Mesenchymal stem cell (in vitro differentiated cells and primary cell): ENCODE data around the gene CEP350.

Experiments used
- DNase-seq: peaks from one replicate; pipeline ENCODE4 v3.0.0-alpha.2; 2013
- H2AFZ ChIP-seq: one replicate; pipeline ENCODE4 v1.6.1; 2013; ENCODE audit warnings: low read depth, mild to moderate bottlenecking, control low read depth, inconsistent platforms, low read length, moderate library complexity
- H2AK5ac ChIP-seq: 2 replicates; pipeline ENCODE4 v1.6.1; 2013; ENCODE audit warnings: low read length, moderate library complexity, mild to moderate bottlenecking, inconsistent platforms; ENCODE audit not compliant: severe bottlenecking
- H2BK120ac ChIP-seq: one replicate; pipeline ENCODE4 v1.6.1; 2013; ENCODE audit warnings: low read depth, mild to moderate bottlenecking, inconsistent platforms, low read length, moderate library complexity
- H2BK12ac ChIP-seq, 2 experiments: one replicate each; pipeline ENCODE4 v1.6.1; 2013; ENCODE audit warnings: inconsistent platforms in 2 of 2, low read length in 2 of 2, mild to moderate bottlenecking in 2 of 2, moderate library complexity in 2 of 2, control low read depth in 1 of 2
- H2BK15ac ChIP-seq: one replicate; pipeline ENCODE4 v1.6.1; 2013; ENCODE audit warnings: mild to moderate bottlenecking, low read depth, inconsistent platforms; ENCODE audit not compliant: poor library complexity, severe bottlenecking
- H2BK5ac ChIP-seq: 2 replicates; pipeline ENCODE4 v1.6.1; 2013; ENCODE audit warnings: low read depth, mild to moderate bottlenecking, low read length, control low read depth, inconsistent platforms; ENCODE audit not compliant: poor library complexity, severe bottlenecking
- H3K14ac ChIP-seq, 2 experiments: one replicate each; pipeline ENCODE4 v1.6.1; 2013; ENCODE audit warnings: inconsistent platforms in 2 of 2, low read length in 2 of 2, control low read depth in 1 of 2, mild to moderate bottlenecking in 1 of 2, moderate library complexity in 1 of 2
- H3K18ac ChIP-seq, 2 experiments: one replicate each; pipeline ENCODE4 v1.6.1; 2013; ENCODE audit warnings: inconsistent platforms in 2 of 2, low read length in 2 of 2, control low read depth in 1 of 2, low read depth in 1 of 2, mild to moderate bottlenecking in 1 of 2
- H3K23ac ChIP-seq, 2 experiments: one replicate each; pipeline ENCODE4 v1.6.1; 2013; ENCODE audit warnings: inconsistent platforms in 2 of 2, low read length in 2 of 2, mild to moderate bottlenecking in 2 of 2, moderate library complexity in 2 of 2, control low read depth in 1 of 2
- H3K27ac ChIP-seq: 2 replicates; pipeline ENCODE4 v1.5.1; 2013; ENCODE audit warnings: mild to moderate bottlenecking, moderate library complexity, low read length, control low read depth, inconsistent platforms; ENCODE audit not compliant: poor library complexity, severe bottlenecking
- H3K27me3 ChIP-seq, 2 experiments: 2 replicates each; pipeline versions ENCODE4 v1.6.1 to v1.7.0; 2013; ENCODE audit warnings: low read length in 2 of 2, mild to moderate bottlenecking in 2 of 2, moderate library complexity in 2 of 2, control low read depth in 1 of 2, inconsistent platforms in 1 of 2; ENCODE audit not compliant: control insufficient read depth in 1 of 2, insufficient read depth in 1 of 2
- H3K36me3 ChIP-seq, 2 experiments: 2 replicates each; pipeline versions ENCODE4 v1.6.1 to v1.7.0; 2013; ENCODE audit warnings: low read length in 2 of 2, control low read depth in 1 of 2, inconsistent platforms in 1 of 2, low read depth in 1 of 2, mild to moderate bottlenecking in 1 of 2; ENCODE audit not compliant: insufficient read depth in 2 of 2, control insufficient read depth in 1 of 2
- H3K4ac ChIP-seq, 2 experiments: one replicate each; pipeline ENCODE4 v1.6.1; 2013; ENCODE audit warnings: inconsistent platforms in 2 of 2, low read length in 2 of 2, mild to moderate bottlenecking in 2 of 2, moderate library complexity in 2 of 2, control low read depth in 1 of 2, low read depth in 1 of 2
- H3K4me1 ChIP-seq: 2 replicates; pipeline ENCODE4 v1.6.1; 2013; ENCODE audit warnings: low read depth, low read length, control low read depth; ENCODE audit not compliant: control insufficient read depth, insufficient read depth
- H3K4me2 ChIP-seq: 2 replicates; pipeline ENCODE4 v1.6.1; 2013; ENCODE audit warnings: low read length, mild to moderate bottlenecking, inconsistent platforms; ENCODE audit not compliant: poor library complexity, severe bottlenecking
- H3K4me3 ChIP-seq, 2 experiments: 2 replicates each; pipeline versions ENCODE4 v1.5.1 to v1.7.0; 2013; ENCODE audit warnings: low read length in 2 of 2, mild to moderate bottlenecking in 2 of 2, control low read depth in 1 of 2, low read depth in 1 of 2; ENCODE audit not compliant: insufficient read depth in 1 of 2
- H3K79me1 ChIP-seq: replicated peaks from 2 replicates; pipeline ENCODE4 v1.6.1; 2013; ENCODE audit warnings: mild to moderate bottlenecking, control low read depth, low read length, inconsistent platforms; ENCODE audit not compliant: poor library complexity, severe bottlenecking
- H3K9ac ChIP-seq: 2 replicates; pipeline ENCODE4 v1.7.0; 2013; ENCODE audit warnings: mild to moderate bottlenecking, low read length, moderate library complexity
- H3K9me3 ChIP-seq: 2 replicates; pipeline ENCODE4 v1.7.0; 2013; ENCODE audit warnings: mild to moderate bottlenecking, low read length; ENCODE audit not compliant: control insufficient read depth
- H4K8ac ChIP-seq: one replicate; pipeline ENCODE4 v1.6.1; 2013; ENCODE audit warnings: inconsistent platforms, mild to moderate bottlenecking, low read length, moderate library complexity
- H4K91ac ChIP-seq: one replicate; pipeline ENCODE4 v1.6.1; 2013; ENCODE audit warnings: mild to moderate bottlenecking, low read length, inconsistent platforms
- WGBS: methylation state at CpG from one replicate; pipeline ENCODE4 v1.1.7; 2013; ENCODE audit warnings: mixed read lengths; 5-methylcytosine and 5-hydroxymethylcytosine counted together

The CEP350 gene

GRCh38 chr1:179995576-179995975, 41.0 kb downstream of the CEP350 start:
- no peak overlapping the region for H2BK5ac ChIP-seq
- H3K79me1 ChIP-seq, result peaks cover 3% of the 10 kb centered on the region
- no peak overlapping the region for H3K4me3 ChIP-seq
- H4K91ac ChIP-seq, result no peak overlapping the region
- peaks cover 3 to 58% of the 10 kb centered on the region in 2 experiments for H3K36me3 ChIP-seq
- H3K4me2 ChIP-seq, result no peak overlapping the region
- H3K9ac ChIP-seq, result no peak overlapping the region
- H3K14ac ChIP-seq, result no peak overlapping the region
- no peak overlapping the region for H2BK15ac ChIP-seq
- H3K4ac ChIP-seq, result no peak overlapping the region
- WGBS, result no CpG with 5 or more reads among the region's 1 CpG
- no peak overlapping the region for H3K23ac ChIP-seq
- no peak overlapping the region for H3K18ac ChIP-seq
- no peaks in the 10 kb centered on the region for H3K27me3 ChIP-seq
- no peak overlapping the region for H2BK12ac ChIP-seq
- no peak overlapping the region for H2AFZ ChIP-seq
- DNase-seq, result no peak
- no peaks in the 10 kb centered on the region for H3K4me1 ChIP-seq
- no peak overlapping the region for H4K8ac ChIP-seq
- H2AK5ac ChIP-seq, result no peak overlapping the region
- H3K9me3 ChIP-seq, result no peaks in the 10 kb centered on the region
- no peak overlapping the region for H3K27ac ChIP-seq
- no peak overlapping the region for H2BK120ac ChIP-seq

DNA sequence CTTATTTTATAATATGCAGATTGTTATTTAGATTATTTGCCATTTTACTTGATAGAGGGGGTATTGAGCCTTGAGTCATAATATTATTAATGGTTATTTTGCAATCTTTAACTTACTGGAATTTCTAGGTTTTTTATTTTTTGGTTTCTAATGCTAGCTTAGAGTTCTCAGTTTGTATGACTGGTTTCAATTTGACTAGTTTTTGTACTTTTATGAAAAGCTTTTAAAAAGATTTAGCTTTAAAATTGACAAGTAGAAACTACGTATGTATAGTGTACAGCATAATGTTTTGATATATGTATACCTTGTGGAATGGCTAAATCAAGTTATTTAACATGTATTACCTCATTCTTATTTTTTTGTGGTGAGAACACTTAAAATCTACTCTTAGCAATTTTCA, 41.5 kb downstream of the CEP350 start:
- H3K23ac ChIP-seq, result no peak overlapping the region
- WGBS, result no CpG with 5 or more reads among the region's 1 CpG
- no peak overlapping the region for H2AK5ac ChIP-seq
- H2BK5ac ChIP-seq, result no peak overlapping the region
- no peaks in the 10 kb centered on the region for H3K9me3 ChIP-seq
- H3K9ac ChIP-seq, result no peak overlapping the region
- no peak overlapping the region for H2BK15ac ChIP-seq
- H2BK12ac ChIP-seq, result no peak overlapping the region
- H3K4me1 ChIP-seq, result no peaks in the 10 kb centered on the region
- H3K27ac ChIP-seq, result no peak overlapping the region
- no peak for DNase-seq
- H3K79me1 ChIP-seq, result peaks cover 3% of the 10 kb centered on the region
- H4K91ac ChIP-seq, result no peak overlapping the region
- H3K36me3 ChIP-seq, result peaks cover 3 to 55% of the 10 kb centered on the region in 2 experiments
- no peak overlapping the region for H3K4ac ChIP-seq
- no peak overlapping the region for H3K14ac ChIP-seq
- H2BK120ac ChIP-seq, result no peak overlapping the region
- no peak overlapping the region for H3K4me3 ChIP-seq
- H2AFZ ChIP-seq, result no peak overlapping the region
- no peaks in the 10 kb centered on the region for H3K27me3 ChIP-seq
- no peak overlapping the region for H4K8ac ChIP-seq
- H3K4me2 ChIP-seq, result no peak overlapping the region
- no peak overlapping the region for H3K18ac ChIP-seq

DNA sequence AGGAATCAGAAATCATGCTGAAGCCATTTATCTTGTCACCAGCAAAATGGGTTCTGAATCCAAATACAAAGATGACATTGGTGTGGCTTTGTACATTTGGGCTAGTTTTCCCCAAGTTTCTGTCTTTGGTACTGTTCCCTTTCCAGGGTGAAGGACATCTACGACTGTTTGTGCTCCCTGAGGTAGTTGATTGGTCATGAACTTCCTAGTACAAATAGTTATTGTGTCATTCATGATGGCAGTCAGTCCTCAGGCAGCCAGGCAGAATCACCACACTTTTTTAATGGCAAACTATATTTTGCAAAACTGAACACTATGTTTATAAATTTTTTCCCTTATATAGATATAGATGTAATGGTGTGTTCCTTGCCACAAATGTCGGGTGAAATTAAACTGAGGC, 46.0 kb downstream of the CEP350 start:
- Histone ChIP-seq H2AFZ (no peak overlapping the region), H3K18ac (no peak overlapping the region), H3K9ac (no peak overlapping the region), H3K79me1 (peaks cover 1% of the 10 kb centered on the region), H2BK5ac (no peak overlapping the region), H4K8ac (no peak overlapping the region), H2BK15ac (no peak overlapping the region), H2BK120ac (no peak overlapping the region), H3K4me3 (no peak overlapping the region), H2AK5ac (no peak overlapping the region), H4K91ac (no peak overlapping the region), H3K9me3 (no peaks in the 10 kb centered on the region), H3K4ac (no peak overlapping the region), H3K4me1 (no peaks in the 10 kb centered on the region), H3K14ac (no peak overlapping the region), H3K23ac (no peak overlapping the region), H3K36me3 (peaks cover 3 to 52% of the 10 kb centered on the region in 2 experiments), H3K4me2 (no peak overlapping the region), H2BK12ac (no peak overlapping the region), H3K27me3 (no peaks in the 10 kb centered on the region), H3K27ac (no peak overlapping the region)
- no peak for DNase-seq
- 83% methylated on average over 1 of the region's 2 CpGs for WGBS

DNA sequence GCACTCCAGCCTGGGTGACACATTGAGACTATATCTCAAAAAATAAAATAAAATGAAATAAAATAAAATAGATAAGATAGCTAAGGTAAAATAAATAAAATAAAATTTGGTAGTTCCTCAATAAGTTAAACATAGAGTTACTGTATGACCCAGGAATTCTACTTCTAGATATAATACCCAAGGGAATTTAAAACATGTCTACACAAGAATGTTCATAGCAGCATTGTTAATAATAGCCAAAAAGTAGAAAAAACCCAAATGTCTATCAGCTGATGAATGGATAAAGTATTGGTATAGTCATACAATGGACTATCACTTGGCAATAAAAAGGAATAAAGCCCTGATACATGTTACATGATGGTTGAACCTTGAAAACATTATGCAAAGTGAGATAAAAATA, 47.8 kb downstream of the CEP350 start:
- Histone ChIP-seq H4K8ac (no peak overlapping the region), H3K14ac (no peak overlapping the region), H2BK15ac (no peak overlapping the region), H3K4me1 (no peaks in the 10 kb centered on the region), H3K23ac (no peak overlapping the region), H2AFZ (no peak overlapping the region), H3K18ac (no peak overlapping the region), H3K79me1 (peaks cover 1% of the 10 kb centered on the region), H3K4ac (no peak overlapping the region), H3K9ac (no peak overlapping the region), H3K4me2 (no peak overlapping the region), H3K4me3 (no peak overlapping the region), H3K27me3 (no peaks in the 10 kb centered on the region), H2AK5ac (no peak overlapping the region), H3K9me3 (peaks cover 2% of the 10 kb centered on the region), H2BK120ac (no peak overlapping the region), H4K91ac (no peak overlapping the region), H3K27ac (no peak overlapping the region), H2BK12ac (no peak overlapping the region), H3K36me3 (peaks cover 3 to 56% of the 10 kb centered on the region in 2 experiments), H2BK5ac (no peak overlapping the region)
- no peak for DNase-seq
